K562 (cell line): ENCODE measurements around the gene RPS6KA4. TPM values are rescaled to one million over a fixed set of nuclear protein-coding genes. Genes with fewer than 3 reads are reported as not detected.

ENCODE experiments used
- ATAC-seq: fragments of 200-7000 bp; cut with Tn5 transposase; 3 replicates; pipeline ENCODE4 v1.9.1; 2020; ENCODE audit warnings: moderate library complexity
- BruUV-seq: library from RNA; stranded (reverse); fragments of 400-500 nt; replicated peaks from 2 replicates; lab custom pipeline; 2021; lab: Mats Ljungman, UMichigan
- CTCF ChIA-PET: fragments of 300-600 bp; formaldehyde crosslinking; extraction: SDS; loops from one replicate; lab custom pipeline; 2021; ENCODE audit warnings: low intra/inter-chr PET ratio; lab: Yijun Ruan, JAX
- POLR2A ChIA-PET: fragments of 300-600, 350-650 bp; sonication (Branson Sonifier 250); formaldehyde crosslinking; extraction: SDS; loops from one replicate; lab custom pipeline; 2021; ENCODE audit warnings: antibody characterized with exemption, inconsistent platforms; lab: Yijun Ruan, JAX
- DNase-seq, 4 experiments: peaks; one replicate each; pipeline versions ENCODE4 v3.0.0 to v3.0.0-alpha.2; 2011 to 2018; ENCODE audit warnings: low spot score in 3 of 4, mixed read lengths in 3 of 4; ENCODE audit errors: extremely low read depth in 1 of 4
- FAIRE-seq: peaks from 2 replicates; lab custom pipeline; 2011; peaks lifted over from hg19 to GRCh38; lab: Jason Lieb, UNC
- H2AFZ ChIP-seq: 2 replicates; pipeline ENCODE4 v1.6.0; 2011; ENCODE audit warnings: low read depth, low read length, control low read depth, inconsistent platforms
- H3K27ac ChIP-seq: fragments of 200-600 bp; 3 replicates; pipeline ENCODE4 v1.8.0; 2011; ENCODE audit warnings: low read depth, mild to moderate bottlenecking, control low read depth, inconsistent platforms, low read length, moderate library complexity, mixed read lengths; ENCODE audit errors: extremely low read depth
- H3K27me3 ChIP-seq, 2 experiments: fragments of 300-600 bp in 1 of 2; 2 replicates in 1 of 2; 3 replicates in 1 of 2; pipeline versions ENCODE4 v1.6.0 to v1.8.0; 2011; ENCODE audit warnings: inconsistent platforms in 2 of 2, low read length in 2 of 2, mild to moderate bottlenecking in 1 of 2, mixed read lengths in 1 of 2, moderate library complexity in 1 of 2; ENCODE audit not compliant: control insufficient read depth in 2 of 2, insufficient read depth in 2 of 2
- H3K36me3 ChIP-seq: fragments of 300-600 bp; 3 replicates; pipeline ENCODE4 v1.8.0; 2011; ENCODE audit warnings: mild to moderate bottlenecking, low read length, inconsistent platforms; ENCODE audit not compliant: control insufficient read depth, insufficient read depth
- H3K4me1 ChIP-seq, 2 experiments: fragments of 200-600 bp in 1 of 2; replicated peaks in 1 of 2; 2 replicates in 1 of 2; 3 replicates in 1 of 2; pipeline versions ENCODE4 v1.5.1 to v1.8.0; 2011; ENCODE audit warnings: inconsistent platforms in 2 of 2, low read length in 2 of 2, mild to moderate bottlenecking in 1 of 2, mixed read lengths in 1 of 2, moderate library complexity in 1 of 2; ENCODE audit not compliant: control insufficient read depth in 2 of 2, insufficient read depth in 2 of 2
- H3K4me2 ChIP-seq: 2 replicates; pipeline ENCODE4 v1.6.1; 2011; ENCODE audit warnings: low read length, control low read depth, inconsistent platforms, mixed read lengths; ENCODE audit not compliant: insufficient read depth
- H3K4me3 ChIP-seq: fragments of 200-600 bp; sonication (generic), shearing (Covaris generic); 2 replicates; pipeline ENCODE4 v1.5.1; 2016; ENCODE audit warnings: control low read depth, inconsistent platforms
- H3K79me2 ChIP-seq: fragments of 200-600 bp; 3 replicates; pipeline ENCODE4 v1.8.0; 2011; ENCODE audit warnings: low read length, inconsistent platforms; ENCODE audit not compliant: control insufficient read depth, insufficient read depth
- H3K9ac ChIP-seq, 2 experiments: 2 replicates each; pipeline versions ENCODE4 v1.6.0 to v1.6.1; 2011; ENCODE audit warnings: low read depth in 2 of 2, low read length in 2 of 2, control low read depth in 1 of 2, inconsistent platforms in 1 of 2, mild to moderate bottlenecking in 1 of 2, mixed read lengths in 1 of 2; ENCODE audit not compliant: insufficient read depth in 1 of 2
- H3K9me1 ChIP-seq: one replicate; pipeline ENCODE4 v1.6.0; 2011; ENCODE audit warnings: inconsistent platforms, mild to moderate bottlenecking, low read length, moderate library complexity; ENCODE audit not compliant: control insufficient read depth, insufficient read depth
- H3K9me3 ChIP-seq: replicated peaks from 2 replicates; pipeline ENCODE4 v1.5.1; 2011; ENCODE audit warnings: low read depth, low read length, inconsistent platforms; ENCODE audit not compliant: control insufficient read depth, insufficient read depth
- H4K20me1 ChIP-seq: replicated peaks from 2 replicates; pipeline ENCODE4 v1.6.1; 2011; ENCODE audit warnings: low read length, inconsistent platforms, mixed read lengths; ENCODE audit not compliant: control insufficient read depth, insufficient read depth
- BRD4 ChIP-seq: fragments of 200-600 bp; sonication (generic); IDR thresholded peaks from 2 replicates; pipeline ENCODE4 v1.6.1; 2017; ENCODE audit warnings: inconsistent platforms
- CBX5 ChIP-seq: IDR thresholded peaks from 2 replicates; pipeline ENCODE4 v1.6.1; 2014; ENCODE audit warnings: low read depth, borderline replicate concordance
- EZH2 ChIP-seq: IDR thresholded peaks from 2 replicates; pipeline ENCODE4 v1.6.1; 2012; ENCODE audit warnings: low read depth, mild to moderate bottlenecking, inconsistent platforms, low read length, borderline replicate concordance
- HSF4 ChIP-seq: fragments of 250-450 bp; sonication (Bioruptor Pico); IDR thresholded peaks from 2 replicates; pipeline ENCODE4 v2.1.2; 2022; ENCODE audit warnings: mild to moderate bottlenecking, moderate library complexity, borderline replicate concordance
- L3MBTL2 ChIP-seq: fragments of 450-650 bp; IDR thresholded peaks from 2 replicates; pipeline ENCODE4 v1.6.1; 2016; ENCODE audit warnings: mild to moderate bottlenecking, moderate library complexity
- LARP7 ChIP-seq: fragments of 450-650 bp; IDR thresholded peaks from 2 replicates; pipeline ENCODE4 v1.6.1; 2016
- PHF21A ChIP-seq: fragments of 450-650 bp; IDR thresholded peaks from 2 replicates; pipeline ENCODE4 v1.6.1; 2017; ENCODE audit warnings: low read depth, borderline replicate concordance
- PHTF2 ChIP-seq: fragments of 250-450 bp; sonication (Bioruptor Pico); IDR thresholded peaks from 2 replicates; pipeline ENCODE4 v1.5.0; 2021; ENCODE audit warnings: mild to moderate bottlenecking
- STAT5B ChIP-seq: fragments of 250-450 bp; sonication (Bioruptor Pico); IDR thresholded peaks from 2 replicates; pipeline ENCODE4 v1.8.0; 2021; ENCODE audit warnings: mild to moderate bottlenecking, inconsistent platforms
- TFAM ChIP-seq: fragments of 250-450 bp; sonication (Bioruptor Pico); conservative IDR thresholded peaks from 2 replicates; pipeline ENCODE4 v1.5.0; 2021; ENCODE audit warnings: mild to moderate bottlenecking, moderate library complexity
- WHSC1 ChIP-seq: IDR thresholded peaks from one replicate; pipeline ENCODE4 v1.6.1; 2012; ENCODE audit warnings: low read length, control low read depth, inconsistent platforms
- ZNF239 ChIP-seq: fragments of 250-450 bp; sonication (Bioruptor Pico); IDR thresholded peaks from 2 replicates; pipeline ENCODE4 v1.4.0; 2020; ENCODE audit warnings: mild to moderate bottlenecking
- ZNF408 ChIP-seq: fragments of 250-450 bp; sonication (Bioruptor Pico); IDR thresholded peaks from 2 replicates; pipeline ENCODE4 v1.4.0; 2020; ENCODE audit warnings: low read depth, mild to moderate bottlenecking, moderate library complexity
- ZNF436 ChIP-seq: fragments of 250-450, 450-650 bp; sonication (Bioruptor Pico); formaldehyde crosslinking; IDR thresholded peaks from 2 replicates; pipeline ENCODE4 v1.7.0; 2020; ENCODE audit warnings: mild to moderate bottlenecking
- ZNF445 ChIP-seq: fragments of 250-450 bp; sonication (Bioruptor Pico); IDR thresholded peaks from 2 replicates; pipeline ENCODE4 v1.4.0; 2020; ENCODE audit warnings: low read depth, mild to moderate bottlenecking, moderate library complexity
- WGBS: fragments of 100-300 bp; shearing (Covaris generic); methylation state at CpG from one replicate; pipeline ENCODE4 v1.1.6; 2016; ENCODE audit warnings: low coverage, mixed read lengths; ENCODE audit not compliant: insufficient coverage; ENCODE audit errors: missing lambda C conversion rate; 5-methylcytosine and 5-hydroxymethylcytosine counted together
- in situ Hi-C: fragments of 300-500 bp; cut with MboI; formaldehyde crosslinking; loops from 4 replicates; pipeline ENCODE4 v1.15.0; 2018; ENCODE audit warnings: inconsistent platforms, mixed read lengths
- intact Hi-C: fragments of 100-400 bp; cut with micrococcal nuclease; formaldehyde crosslinking; loops from 2 replicates; pipeline ENCODE4 v1.14.2; 2022
- polyA plus RNA-seq, 8 experiments: library from polyadenylated mRNA; depleted of rRNA in 4 of 8; stranded (reverse) in 5 of 8; unstranded in 3 of 8; fragments of >200 nt; fragmentation: Nextera tagmentation in 2 of 8; fragmentation: Illumina TruSeq in 1 of 8; extraction: Ambion mirVana in 2 of 8; extraction: Trizol in 1 of 8; gene quantifications; 2 replicates each; pipeline versions ENCODE4 v1.2.1 to v1.2.3, GENCODE V29; 2011 to 2014; ENCODE audit warnings: inconsistent platforms in 1 of 8, missing spikeins in 1 of 8
- total RNA-seq, 7 experiments: library from RNA; depleted of rRNA in 6 of 7; stranded (reverse); fragments of >200 nt in 6 of 7; fragmentation: Illumina TruSeq in 2 of 7; extraction: Trizol in 2 of 7; gene quantifications; 2 replicates each; pipeline versions ENCODE4 v1.2.1 to v1.2.3, GENCODE V29; 2011 to 2021; ENCODE audit warnings: low replicate concordance in 1 of 7
- TF ChIP-seq, protein P1 (sequence below), 2 experiments: IDR thresholded peaks in 1 of 2; conservative IDR thresholded peaks in 1 of 2; 2 replicates each; pipeline ENCODE4 v1.6.1; 2016; ENCODE audit warnings: low read depth in 2 of 2, mild to moderate bottlenecking in 1 of 2, missing compliant biosample characterization in 1 of 2, missing genetic modification characterization in 1 of 2, moderate library complexity in 1 of 2

Gene RPS6KA4
- total and polyA plus RNA-seq, 9 of the 15 experiments (the other 6 are each of a cell fraction or from before 2014, with no cell fraction given): 0.15 to 23.8 (median 9.8) TPM

DNA sequence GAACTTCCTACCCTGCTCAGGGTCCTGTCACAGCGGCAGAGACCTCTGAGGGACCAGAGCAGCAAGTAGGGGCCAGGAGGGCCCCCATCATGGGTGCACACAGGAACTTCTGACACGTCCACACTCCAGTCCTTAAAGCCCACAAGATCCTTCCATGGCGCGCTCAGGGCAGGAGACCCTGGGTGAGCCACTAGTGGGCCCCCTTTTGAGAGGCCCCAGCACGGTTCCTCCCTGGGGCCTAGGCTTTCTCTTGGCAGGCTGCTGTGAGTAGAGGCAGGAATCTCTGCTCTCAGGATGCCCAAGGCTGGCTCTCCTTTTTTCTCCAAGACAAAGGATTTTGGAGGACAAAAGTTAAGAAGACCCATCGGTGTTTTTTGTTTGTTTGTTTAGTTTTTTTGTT, 22.4 kb downstream of the RPS6KA4 start:
- in situ Hi-C loops: no loop called here
- H3K27me3 ChIP-seq: peaks cover 32 to 64% of the 10 kb centered on the region in 2 experiments

DNA sequence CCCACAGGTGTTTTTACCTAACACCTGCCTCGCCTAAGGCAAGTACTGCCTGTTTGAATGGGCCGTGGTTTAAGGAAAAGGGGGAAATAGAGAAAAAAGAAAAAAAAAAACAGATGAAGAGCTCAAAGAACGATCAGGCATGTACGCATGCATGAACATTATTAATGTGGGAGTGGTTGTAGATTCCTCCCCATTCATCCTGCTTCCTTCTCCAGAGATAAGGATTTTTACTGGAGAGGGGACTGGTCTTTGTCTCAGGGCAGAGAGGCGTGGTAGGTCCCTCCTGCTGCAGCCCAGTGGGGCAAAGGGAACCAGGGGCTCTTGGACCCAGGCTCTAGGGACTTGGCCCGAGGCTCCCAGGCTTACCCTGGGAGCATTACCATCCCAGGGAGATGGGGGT, 23.1 kb downstream of the RPS6KA4 start:
- no TSS peak for BruUV-seq
- WGBS: 9% methylated on average over 6 of the region's 6 CpGs
- Histone ChIP-seq H3K4me2 (no peak overlapping the region), H3K79me2 (no peaks in the 10 kb centered on the region), H3K27me3 (peaks cover 34 to 68% of the 10 kb centered on the region in 2 experiments), H4K20me1 (0 out of 2 replicates have a peak, but pooled peaks cover 6% of the 10 kb centered on the region), H3K27ac (no peak overlapping the region), H2AFZ (no peak overlapping the region), H3K9me1 (peaks cover 2% of the 10 kb centered on the region), H3K4me1 (peaks cover 11 to 13% of the 10 kb centered on the region in 2 experiments), H3K4me3 (no peak overlapping the region), H3K9ac (no peak overlapping the region), H3K36me3 (no peaks in the 10 kb centered on the region), H3K9me3 (peaks cover 8% of the 10 kb centered on the region)
- intact Hi-C loops (no loop called here), in situ Hi-C loops (no loop called here)
- ATAC-seq: no peak
- no peak for FAIRE-seq
- POLR2A ChIA-PET: no interaction called here
- DNase-seq: no peak
- CTCF ChIA-PET: no interaction called here
- no peak for TF ChIP-seq PHF21A
- no peak for TF ChIP-seq ZNF445 (CRISPR knock-in tag)
- TF ChIP-seq, protein P1, sequence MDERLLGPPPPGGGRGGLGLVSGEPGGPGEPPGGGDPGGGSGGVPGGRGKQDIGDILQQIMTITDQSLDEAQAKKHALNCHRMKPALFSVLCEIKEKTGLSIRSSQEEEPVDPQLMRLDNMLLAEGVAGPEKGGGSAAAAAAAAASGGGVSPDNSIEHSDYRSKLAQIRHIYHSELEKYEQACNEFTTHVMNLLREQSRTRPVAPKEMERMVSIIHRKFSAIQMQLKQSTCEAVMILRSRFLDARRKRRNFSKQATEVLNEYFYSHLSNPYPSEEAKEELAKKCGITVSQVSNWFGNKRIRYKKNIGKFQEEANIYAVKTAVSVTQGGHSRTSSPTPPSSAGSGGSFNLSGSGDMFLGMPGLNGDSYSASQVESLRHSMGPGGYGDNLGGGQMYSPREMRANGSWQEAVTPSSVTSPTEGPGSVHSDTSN (CRISPR knock-in tag; IDR thresholded peaks at IDR 0.05; ENCODE audit: low read depth): no peak
- TF ChIP-seq, protein P1 (tag; conservative IDR thresholded peaks at IDR 0.05; ENCODE audit: low read depth): no peak
- no peak for TF ChIP-seq EZH2
- TF ChIP-seq STAT5B (CRISPR knock-in tag): no peak
- TF ChIP-seq BRD4: no peak
- TF ChIP-seq L3MBTL2: no peak
- no peak for TF ChIP-seq CBX5
- TF ChIP-seq PHTF2 (CRISPR knock-in tag): no peak
- TF ChIP-seq ZNF436 (CRISPR knock-in tag): no peak

More for the DNA sequence above, 22.4 kb downstream of the RPS6KA4 start:
- no TSS peak for BruUV-seq
- TF ChIP-seq WHSC1: no peak
- TF ChIP-seq HSF4 (CRISPR knock-in tag): no peak
- no peak for TF ChIP-seq PHF21A
- TF ChIP-seq TFAM (CRISPR knock-in tag): no peak
- no peak for TF ChIP-seq ZNF408 (CRISPR knock-in tag)
- no peak for TF ChIP-seq ZNF239 (CRISPR knock-in tag)
- no peak for TF ChIP-seq LARP7
- Histone ChIP-seq H4K20me1 (0 out of 2 replicates have a peak, but pooled peaks cover 6% of the 10 kb centered on the region), H3K4me3 (no peak overlapping the region), H2AFZ (no peak overlapping the region), H3K27ac (no peak overlapping the region), H3K4me1 (peaks cover 8 to 13% of the 10 kb centered on the region in 2 experiments), H3K4me2 (no peak overlapping the region), H3K9me3 (peaks cover 8% of the 10 kb centered on the region), H3K36me3 (no peaks in the 10 kb centered on the region), H3K9ac (no peak overlapping the region), H3K79me2 (no peaks in the 10 kb centered on the region), H3K9me1 (peaks cover 2% of the 10 kb centered on the region)
- ChIA-PET CTCF (no interaction called here), POLR2A (interaction anchor here (0.6 to 1.1 kb wide), 3 partner anchors 9 to 1470 kb away, joined by 4 read pairs; no protein-coding TSS in a partner anchor)
- intact Hi-C loops: no loop called here
- FAIRE-seq (no peak), ATAC-seq (peak; percentile 42; the same call in 2 of the 3 replicates), DNase-seq (no peak)
- WGBS: 25% methylated on average over 6 of the region's 6 CpGs
